ENCODE results near the gene CARD6.
A peak's percentile ranks its signal among the peaks of the same experiment; 100 is the strongest.
"Not testable (repeated sequence)": the region's sequence is repeated elsewhere in the genome, so short reads cannot be mapped to it uniquely, and the experiment has no call there.

CARD6 gene, protein sequence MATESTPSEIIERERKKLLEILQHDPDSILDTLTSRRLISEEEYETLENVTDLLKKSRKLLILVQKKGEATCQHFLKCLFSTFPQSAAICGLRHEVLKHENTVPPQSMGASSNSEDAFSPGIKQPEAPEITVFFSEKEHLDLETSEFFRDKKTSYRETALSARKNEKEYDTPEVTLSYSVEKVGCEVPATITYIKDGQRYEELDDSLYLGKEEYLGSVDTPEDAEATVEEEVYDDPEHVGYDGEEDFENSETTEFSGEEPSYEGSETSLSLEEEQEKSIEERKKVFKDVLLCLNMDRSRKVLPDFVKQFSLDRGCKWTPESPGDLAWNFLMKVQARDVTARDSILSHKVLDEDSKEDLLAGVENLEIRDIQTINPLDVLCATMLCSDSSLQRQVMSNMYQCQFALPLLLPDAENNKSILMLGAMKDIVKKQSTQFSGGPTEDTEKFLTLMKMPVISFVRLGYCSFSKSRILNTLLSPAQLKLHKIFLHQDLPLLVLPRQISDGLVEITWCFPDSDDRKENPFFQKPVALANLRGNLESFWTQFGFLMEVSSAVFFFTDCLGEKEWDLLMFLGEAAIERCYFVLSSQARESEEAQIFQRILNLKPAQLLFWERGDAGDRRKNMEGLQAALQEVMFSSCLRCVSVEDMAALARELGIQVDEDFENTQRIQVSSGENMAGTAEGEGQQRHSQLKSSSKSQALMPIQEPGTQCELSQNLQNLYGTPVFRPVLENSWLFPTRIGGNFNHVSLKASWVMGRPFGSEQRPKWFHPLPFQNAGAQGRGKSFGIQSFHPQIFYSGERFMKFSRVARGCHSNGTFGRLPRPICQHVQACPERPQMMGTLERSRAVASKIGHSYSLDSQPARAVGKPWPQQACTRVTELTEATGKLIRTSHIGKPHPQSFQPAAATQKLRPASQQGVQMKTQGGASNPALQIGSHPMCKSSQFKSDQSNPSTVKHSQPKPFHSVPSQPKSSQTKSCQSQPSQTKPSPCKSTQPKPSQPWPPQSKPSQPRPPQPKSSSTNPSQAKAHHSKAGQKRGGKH

GRCh38 chr5:40841068-40841805, at the start of gene CARD6:
TSS of gene CARD6 (plus strand) at chr5:40841367. CDS start at chr5:40841383, 16 bp downstream.
- DNase-seq: peak; percentile 2

DNA sequence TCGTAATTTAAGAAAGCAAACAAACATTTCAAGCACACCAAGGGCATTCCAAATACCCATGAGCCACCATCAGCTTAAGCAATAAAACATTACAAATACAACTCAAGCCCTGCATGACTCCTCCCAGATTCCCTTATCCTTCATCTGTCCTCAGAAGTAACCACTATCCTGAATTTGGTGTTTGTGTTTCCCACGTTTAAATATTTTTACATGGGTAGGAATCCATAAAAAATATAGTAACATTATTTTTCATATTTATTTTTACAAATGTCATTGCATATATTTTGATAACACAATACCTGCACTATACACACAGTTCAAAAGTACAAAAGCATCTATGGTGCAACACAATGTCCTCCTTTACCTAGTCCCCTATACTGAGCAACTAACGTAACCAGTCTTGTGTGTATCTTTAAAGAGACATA, 49.4 kb upstream of the CARD6 start:
- DNase-seq: no peak

DNA sequence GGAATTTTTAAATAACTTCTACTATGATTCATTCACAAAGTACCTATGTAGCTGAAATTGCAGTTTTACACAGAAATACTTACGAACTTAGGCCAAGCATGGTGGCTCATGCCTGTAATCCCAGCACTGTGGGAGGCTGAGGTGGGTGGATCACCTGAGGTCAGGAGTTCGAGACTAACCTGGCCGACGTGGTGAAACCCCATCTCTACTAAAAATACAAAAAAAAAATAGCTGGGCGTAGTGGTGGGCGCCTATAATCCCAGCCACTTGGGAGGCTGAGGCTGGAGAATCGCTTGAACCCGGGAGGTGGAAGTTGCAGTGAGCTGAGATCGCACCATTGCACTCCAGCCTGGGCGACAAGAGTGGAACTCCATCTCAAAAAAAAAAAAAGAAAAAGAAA, 48.5 kb upstream of the CARD6 start:
- not testable (repeated sequence) for DNase-seq

- not testable (repeated sequence) for DNase-seq
Observed at GRCh38 chr5:40794340-40794739, 46.8 kb upstream of the CARD6 start.

DNA sequence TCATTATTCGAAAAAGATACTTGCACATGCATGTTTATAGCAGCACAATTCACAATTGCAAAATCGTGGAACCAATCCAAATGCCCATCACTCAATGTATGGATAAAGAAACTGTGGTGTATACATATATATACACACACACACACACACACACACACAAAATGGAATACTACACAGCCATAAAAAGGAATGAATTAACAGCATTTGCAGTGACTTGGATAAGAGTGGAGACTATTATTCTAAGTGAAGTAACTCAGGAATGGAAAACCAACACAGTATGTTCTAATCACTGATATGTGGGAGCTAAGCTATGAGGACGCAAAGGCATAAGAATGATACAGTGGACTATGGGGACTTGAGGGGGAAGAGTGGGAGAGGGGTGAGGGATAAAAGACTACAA, 46.3 kb upstream of the CARD6 start:
- not testable (repeated sequence) for DNase-seq

DNA sequence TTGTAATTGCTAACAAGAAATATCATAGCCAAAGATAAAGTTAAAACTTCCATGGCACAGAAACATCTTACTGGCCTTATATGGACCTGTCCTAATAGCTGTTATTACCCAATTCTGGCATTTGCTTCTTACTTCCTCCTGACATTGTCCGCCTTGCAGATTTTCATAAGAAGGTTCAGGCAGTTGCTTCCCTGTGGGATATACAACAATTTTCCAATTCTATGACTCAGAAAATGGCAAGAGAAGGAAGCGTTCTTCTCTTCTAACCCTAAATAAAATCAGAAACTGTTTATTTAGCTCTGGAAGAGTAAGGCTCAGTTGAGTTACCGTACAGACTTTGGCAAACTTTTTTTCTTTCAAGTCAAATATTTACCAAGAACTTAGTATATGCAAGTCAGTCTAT, 44.7 kb upstream of the CARD6 start:
- no peak for DNase-seq

GRCh38 chr5:40797273-40798011, 43.7 kb upstream of the CARD6 start:
- peak; percentile 63 for DNase-seq

GRCh38 chr5:40798012-40798800, 43.0 kb upstream of the CARD6 start, which contains the start of gene PRKAA1:
TSS of gene PRKAA1 (minus strand) at chr5:40798374. CDS start at chr5:40798189, 185 bp downstream.
- peak; percentile 90 for DNase-seq

- no peak for DNase-seq
Observed at GRCh38 chr5:40798801-40799210, 42.4 kb upstream of the CARD6 start.

DNA sequence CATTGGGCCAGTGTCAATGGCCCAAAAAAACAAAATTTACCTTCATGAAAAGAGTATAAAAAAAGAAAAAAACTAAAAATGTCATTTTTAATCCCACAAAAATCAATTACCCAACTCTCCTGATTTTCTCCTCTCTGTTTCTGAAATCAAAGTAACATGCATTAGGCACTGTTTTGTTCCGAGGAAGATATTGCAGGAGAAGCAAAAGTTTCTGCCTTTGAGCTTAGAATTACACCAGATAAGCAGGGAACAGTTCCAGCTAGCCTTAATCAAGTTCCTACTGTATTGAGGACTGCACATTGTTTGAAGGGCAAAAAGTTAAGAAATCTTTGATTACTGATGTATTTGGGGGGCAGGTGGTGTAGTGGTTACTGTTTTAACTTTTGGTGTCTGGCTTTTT, 41.9 kb upstream of the CARD6 start:
- no peak for DNase-seq

DNA sequence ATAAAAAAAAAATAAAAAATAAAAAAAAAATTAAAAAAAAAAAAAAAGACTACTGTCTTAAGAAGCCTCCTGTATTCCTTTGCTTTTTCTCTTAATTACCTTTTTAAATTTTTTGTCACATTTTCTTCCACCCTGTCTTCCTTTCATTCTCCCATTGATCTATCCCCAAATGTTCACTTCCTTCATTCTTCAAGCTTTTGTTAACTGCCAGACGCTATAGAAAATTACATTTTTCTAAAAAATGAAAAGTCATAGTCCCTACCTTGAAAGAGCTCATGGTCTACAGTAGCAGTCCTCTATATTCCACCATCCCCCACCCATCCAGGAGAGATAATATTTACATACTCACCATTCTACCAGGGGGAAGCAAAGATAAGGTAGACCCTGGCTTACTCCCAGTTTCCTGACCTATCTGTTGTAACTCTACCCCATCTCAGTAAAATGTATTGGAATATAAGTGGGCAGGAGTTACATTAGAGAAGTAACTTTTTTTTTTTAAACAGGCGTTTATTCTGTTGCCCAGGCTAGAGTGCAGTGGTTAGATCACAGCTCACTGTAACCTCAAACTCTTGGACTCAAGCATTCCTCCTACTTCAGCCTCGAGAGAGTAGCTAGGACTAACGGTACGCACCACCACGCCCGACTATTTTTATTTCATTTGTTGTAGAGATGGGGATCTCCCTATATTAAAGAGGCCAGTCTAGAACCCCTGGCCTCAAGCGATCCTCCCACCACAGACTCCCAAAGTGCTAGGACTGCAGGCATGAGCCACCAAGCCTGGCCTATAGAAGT, 39.2 kb upstream of the CARD6 start:
- DNase-seq: no peak

DNA sequence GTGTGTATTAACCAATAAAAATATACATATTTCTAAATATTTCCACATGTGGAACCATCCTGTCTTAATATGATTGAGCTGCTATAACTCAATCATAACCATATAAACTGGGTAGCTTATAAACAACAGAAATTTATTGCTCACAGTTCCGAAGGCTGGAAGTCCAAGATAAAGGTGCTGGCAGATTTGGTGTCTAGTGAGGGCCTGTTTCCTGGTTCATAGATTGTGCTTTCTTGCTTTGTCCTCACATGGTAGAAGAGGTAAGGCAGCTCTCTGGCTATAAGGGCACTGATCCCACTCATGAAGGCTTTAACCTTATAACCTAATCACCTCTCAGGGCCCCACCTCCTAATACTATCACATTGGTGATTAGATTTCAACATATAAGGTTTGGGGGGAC, 29.0 kb upstream of the CARD6 start:
- no peak for DNase-seq

DNA sequence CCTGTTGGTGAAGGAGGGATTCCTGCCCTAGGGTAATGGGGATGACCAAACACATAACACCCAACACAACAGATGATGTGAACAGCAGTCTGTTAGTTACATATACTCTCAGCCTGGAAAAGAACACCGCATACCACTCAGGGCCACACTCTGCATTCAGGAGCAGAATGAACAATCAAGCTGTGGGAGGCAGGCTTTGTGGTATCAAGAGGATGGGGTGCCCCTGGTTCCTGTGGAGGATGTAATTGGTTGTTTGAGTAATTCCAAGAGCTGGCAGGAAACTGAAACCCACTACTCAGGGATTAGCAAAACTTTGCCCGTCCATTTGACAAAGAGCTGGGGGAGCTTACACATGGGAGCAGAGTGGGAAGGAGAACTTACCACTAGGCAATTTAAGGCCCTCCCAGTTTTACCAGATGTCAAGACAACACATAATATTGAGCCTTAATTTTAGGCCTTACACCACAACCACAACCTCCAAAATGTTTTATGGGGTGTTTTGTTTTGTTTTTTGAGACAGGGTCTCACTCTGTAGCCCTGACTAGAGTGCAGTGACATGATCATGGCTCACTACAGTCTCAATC, 27.4 kb upstream of the CARD6 start:
- DNase-seq: no peak

DNA sequence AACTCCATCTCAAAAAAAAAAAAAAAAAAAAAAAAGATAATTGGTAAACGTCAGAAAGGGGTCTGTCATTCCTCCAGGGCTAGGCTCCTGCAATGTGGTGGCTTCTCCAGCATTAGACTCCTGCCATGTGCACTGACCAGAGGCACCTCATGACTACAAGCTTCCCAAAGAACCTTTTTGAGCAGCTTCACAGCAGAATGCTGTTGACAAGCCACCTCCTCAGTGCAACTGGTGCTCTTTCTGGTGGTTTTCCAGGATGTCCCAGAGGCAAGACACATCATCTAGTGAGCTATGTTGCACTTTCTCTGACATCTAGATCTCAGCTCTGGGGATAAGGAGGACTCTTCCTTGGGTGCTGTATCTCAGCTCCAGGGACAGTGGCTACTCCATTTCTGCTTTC, 17.7 kb upstream of the CARD6 start:
- no peak for DNase-seq

DNA sequence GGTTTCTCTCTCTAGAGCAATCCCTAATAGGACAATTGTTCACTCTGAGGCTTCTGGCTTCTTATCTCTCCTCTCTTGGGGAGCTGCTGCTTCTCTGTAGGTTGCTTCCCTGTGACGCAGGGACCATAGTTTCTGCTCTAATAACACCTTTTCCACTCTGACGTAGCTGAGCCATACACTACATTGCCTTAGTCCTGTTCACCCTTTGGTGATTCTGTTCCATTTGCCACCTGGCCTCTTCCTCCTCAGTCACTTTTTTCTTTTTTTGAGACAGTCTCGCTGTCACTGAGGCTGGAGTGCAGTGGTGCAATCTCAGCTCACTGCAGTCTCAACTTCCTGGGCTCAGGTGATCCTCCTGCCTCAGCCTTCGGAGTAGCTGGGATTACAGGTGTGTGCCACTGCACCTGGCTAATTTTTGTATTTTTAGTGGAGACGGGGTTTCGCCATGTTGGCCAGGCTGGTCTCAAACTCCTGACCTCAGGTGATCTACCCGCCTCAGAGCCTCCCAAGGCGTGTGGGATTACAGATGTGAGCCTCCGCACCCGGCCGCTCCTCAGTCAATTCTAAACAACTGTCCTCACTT, 15.6 kb upstream of the CARD6 start:
- not testable (repeated sequence) for DNase-seq

DNA sequence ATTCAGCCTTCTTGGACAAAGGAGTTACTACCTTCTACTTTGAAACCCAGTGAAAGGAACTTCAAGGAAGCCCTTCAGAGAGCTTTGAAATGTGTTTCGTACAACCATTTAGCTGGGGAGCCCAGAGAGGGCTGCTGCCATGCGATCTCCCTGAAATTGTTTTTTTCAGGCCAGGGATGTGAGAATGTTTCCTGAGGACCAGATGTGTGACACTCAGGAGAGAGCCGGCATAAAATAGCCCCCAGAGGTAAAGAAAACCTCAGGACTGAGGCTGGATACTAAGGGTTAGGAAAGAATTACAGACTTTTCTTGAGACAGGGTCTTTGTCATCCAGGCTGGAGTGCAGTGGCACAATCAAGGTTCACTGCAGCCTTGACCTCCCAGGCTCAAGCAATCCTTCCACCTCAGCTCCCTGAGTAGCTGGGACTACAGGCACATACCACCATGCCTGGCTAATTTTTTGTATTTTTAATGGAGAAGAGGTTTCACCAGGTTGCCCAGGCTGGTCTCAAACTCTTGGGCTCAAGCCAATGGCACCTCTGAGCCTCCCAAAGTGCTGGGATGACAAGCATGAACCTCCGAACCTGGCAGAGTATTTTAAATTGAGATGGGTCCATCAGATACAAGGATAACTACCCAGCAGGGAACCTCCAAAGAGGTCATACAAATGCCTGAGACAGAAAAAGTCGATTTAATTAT, 14.5 kb upstream of the CARD6 start:
- DNase-seq: no peak

DNA sequence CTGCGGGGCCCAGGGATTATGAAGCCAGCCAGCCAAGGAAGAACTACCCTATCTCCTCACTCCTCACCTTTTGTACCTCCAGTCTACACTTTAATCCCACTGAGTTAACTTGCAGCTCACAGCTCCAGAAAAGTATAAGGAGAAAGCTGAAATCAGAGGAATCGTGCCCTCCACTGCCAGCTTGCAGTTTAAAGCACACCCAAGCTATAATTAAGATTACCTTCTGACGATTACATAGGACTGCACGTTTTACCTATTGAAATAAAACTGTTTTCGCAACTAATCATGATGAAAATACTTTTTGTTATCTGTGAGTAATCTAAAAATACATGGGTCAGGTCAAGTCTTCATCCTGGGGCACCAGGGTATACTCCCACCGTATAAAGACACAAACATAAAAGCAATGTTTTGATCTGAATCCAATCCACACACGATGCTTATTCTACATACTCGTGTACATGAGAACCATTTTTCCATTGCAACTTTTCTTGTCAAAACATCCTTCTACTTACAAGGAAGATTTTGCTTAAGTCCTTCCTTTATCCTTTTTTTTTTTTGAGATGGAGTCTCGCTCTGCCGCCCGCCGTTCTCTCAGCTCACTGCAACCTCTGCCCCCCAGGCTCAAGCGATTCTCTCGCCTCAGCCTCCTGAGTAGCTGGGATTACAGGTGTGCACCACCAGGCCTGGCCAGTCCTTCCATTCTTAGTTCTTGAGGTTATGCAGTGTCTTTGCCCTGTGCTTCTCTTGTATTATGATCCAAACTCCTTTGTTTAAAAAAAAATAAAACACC, 13.8 kb upstream of the CARD6 start:
- no peak for DNase-seq

Measured in NCI-H345 (cell line).